NCI-H1930 (cell line): Measurements from ENCODE around the gene GPR158.
"Not testable (repeated sequence)": the region's sequence is repeated elsewhere in the genome, so short reads cannot be mapped to it uniquely, and the experiment has no call there.

Source experiments
- DNase-seq, 2 experiments: peaks; one replicate each; lab custom pipeline; 2025; lab: John Stamatoyannopoulos, UW

The GPR158 gene

DNA sequence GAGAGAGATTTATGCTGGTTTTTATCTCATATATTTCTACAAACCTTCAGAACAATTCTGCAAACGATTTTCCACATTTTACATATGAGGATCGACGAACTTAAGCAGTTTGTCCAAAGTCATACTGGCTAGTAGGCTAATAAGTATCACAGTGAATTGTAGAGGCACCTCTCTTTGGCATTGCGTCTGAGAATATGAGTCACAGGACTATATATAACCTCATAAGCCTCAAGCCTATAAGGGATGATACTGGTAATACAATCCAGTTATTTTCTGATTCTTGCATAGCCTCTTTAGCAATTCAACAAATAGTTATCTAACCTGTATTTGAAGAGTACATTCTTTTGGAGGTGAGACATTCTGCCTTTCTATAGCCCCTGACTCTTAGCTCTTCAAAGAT, 129.8 kb downstream of the GPR158 start:
- no peak for DNase-seq

DNA sequence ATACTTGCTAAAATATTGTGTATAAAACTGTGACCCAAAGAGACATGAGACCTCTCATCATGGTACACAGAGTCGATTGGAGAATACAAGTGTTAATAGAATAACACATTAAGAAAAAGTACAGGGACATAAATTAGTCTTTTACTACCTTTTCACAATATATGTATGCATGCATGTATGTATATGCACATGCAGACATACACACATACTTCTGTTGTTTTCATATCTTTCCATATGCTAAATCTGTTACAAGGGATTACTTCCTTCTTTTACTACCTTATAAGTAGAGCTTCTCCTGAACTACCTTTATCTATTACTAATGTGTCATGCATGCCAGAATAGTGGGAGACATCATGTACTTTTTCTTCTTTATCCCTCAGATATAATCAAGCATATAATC, 131.6 kb downstream of the GPR158 start:
- no peak for DNase-seq

DNA sequence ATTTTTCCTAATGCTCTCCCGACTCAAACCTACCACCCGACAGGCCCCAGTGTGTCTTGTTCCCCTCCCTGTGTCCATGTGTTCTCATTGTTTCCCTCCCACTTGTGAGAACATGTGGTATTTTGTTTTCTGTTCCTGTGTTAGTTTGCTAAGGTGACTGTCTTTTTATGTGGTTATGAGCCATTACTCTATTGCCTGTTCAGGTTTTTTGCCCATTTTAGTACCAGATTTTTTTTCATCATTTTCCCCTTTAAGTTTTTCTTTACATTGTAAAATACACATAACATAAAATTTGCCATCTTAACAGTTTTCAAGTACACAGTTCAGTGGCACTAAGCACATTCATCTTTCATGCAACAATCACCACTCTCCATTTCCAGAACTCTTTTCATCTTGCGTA, 133.5 kb downstream of the GPR158 start:
- DNase-seq: no peak

- DNase-seq: not testable (repeated sequence)
Observed at GRCh38 chr10:25317596-25318211, 142.9 kb downstream of the GPR158 start.

DNA sequence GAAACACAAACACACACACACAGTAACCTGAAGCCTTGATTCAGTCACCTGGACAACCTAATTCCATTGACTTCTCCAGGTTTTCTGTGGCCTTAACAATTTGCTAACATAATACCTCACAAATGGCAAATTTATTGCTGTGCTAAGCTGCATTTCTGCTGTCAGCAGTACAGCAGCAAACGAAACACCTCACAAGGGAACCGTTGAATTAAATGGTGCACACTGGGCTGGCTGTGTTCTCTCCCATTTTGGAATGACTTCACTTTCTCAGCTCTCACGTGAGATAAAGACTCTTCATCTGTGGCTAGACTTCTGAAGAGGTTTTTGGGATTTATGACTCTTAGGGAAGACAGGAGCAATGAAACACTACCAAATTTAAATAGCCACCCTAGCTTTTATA, 152.5 kb downstream of the GPR158 start:
- no peak for DNase-seq

DNA sequence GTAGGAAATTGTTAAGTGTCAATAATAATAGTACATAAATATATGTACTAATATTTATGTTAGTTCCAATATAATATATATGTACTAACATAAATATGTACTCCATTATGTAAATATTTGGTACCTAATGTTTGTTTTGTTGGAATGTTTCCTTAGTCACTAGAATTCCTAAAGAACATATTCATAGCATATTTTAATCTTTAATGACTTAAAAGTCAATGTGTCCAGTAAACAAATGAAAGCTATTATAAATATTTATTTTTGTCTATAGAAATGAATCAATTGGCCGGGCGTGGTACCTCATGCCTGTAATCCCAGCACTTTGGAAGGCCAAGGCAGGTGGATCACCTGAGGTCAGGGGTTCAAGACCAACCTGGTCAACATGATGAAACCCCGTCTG, 153.6 kb downstream of the GPR158 start:
- no peak for DNase-seq

DNA sequence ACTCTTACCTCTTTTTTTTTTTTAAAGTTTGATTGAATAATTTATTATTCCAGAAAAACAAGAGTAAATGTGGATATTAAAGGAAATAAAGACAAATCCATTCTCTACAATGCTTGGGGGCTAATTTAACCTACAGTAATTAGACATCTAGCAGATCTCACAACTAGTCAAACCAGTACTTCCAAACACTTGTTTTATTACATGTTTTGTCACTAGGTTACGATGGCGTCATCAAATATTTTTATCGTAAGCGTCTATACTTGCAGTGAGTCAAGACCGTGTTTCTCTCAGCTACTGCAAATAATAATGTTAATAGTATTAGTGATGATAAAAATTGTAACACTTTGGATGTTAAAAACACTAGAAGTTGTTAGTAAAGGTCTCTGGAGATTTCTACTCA, 154.8 kb downstream of the GPR158 start:
- not testable (repeated sequence) for DNase-seq

DNA sequence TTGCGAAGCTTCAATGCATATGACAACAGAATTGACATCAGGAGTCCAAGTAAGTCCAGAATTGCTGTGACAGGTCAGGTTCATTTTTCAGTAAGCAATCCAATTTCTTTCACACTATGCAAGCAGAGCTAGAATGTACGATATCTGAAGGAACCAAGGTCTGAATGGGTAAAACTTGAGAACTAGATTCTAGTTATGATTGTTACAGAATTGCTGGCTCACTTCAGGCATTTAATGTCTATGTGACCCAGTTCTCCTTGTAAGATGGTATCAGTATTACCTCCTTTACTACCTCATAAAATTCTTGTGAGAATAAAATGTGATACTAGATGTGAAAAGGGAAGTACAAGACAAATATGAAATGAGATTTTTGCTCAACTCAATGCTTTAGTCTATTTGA, 159.6 kb downstream of the GPR158 start:
- DNase-seq: no peak

DNA sequence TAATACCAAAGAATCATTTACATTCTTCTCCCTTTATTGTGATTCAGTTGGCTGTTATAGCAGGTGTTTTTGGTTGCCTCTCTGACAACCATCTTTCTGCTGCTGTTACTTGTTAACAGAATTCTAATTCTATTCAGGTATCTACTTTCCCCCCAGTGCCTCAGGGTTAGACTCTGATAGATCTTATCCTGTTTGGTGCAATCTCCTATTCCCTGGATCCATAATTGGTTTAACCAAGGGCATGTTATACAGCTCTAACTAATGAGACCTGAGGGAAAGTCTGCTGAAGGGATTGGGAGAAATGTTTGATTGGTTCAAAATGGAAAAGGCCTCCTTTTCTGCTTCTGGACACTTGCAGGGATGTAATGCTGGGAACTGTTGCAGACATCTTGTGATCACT, 161.5 kb downstream of the GPR158 start:
- DNase-seq: no peak

GRCh38 chr10:25338271-25338670, 163.5 kb downstream of the GPR158 start:
- DNase-seq: no peak

- DNase-seq: no peak
Observed at GRCh38 chr10:25339966-25340365, 165.2 kb downstream of the GPR158 start.

- DNase-seq: no peak
Observed at GRCh38 chr10:25349520-25349919, 174.7 kb downstream of the GPR158 start.

GRCh38 chr10:25356609-25357008, 181.8 kb downstream of the GPR158 start:
- no peak for DNase-seq

GRCh38 chr10:25357269-25357668, 182.5 kb downstream of the GPR158 start:
- DNase-seq: no peak

- DNase-seq: no peak
Observed at GRCh38 chr10:25382029-25382810, 207.4 kb downstream of the GPR158 start.

- not testable (repeated sequence) for DNase-seq
Observed at GRCh38 chr10:25382901-25383300, 208.1 kb downstream of the GPR158 start.

DNA sequence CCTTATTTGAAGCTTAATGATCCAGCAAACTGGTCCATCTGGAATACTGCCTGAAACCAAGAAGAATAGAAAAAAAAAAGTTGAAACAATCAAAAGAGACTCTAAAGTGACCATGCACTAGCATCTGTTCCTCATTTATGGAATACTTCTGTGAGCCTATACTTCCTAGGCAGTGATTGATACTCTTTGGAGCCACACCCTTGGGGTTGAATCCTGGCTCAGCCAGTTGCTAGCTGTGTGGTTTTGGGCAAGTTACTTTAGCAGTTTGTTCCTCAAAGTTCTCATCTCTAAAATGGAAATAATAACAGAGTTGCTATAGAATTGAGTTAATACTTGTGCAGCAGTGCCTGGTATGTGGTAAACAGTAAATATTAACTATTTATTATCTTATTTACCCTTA, 208.9 kb downstream of the GPR158 start:
- no peak for DNase-seq

- no peak for DNase-seq
Observed at GRCh38 chr10:25384618-25385017, 209.8 kb downstream of the GPR158 start.

- DNase-seq: no peak
Observed at GRCh38 chr10:25388188-25388861, 213.5 kb downstream of the GPR158 start.

GRCh38 chr10:25388862-25389206, 214.0 kb downstream of the GPR158 start:
- DNase-seq: no peak

DNA sequence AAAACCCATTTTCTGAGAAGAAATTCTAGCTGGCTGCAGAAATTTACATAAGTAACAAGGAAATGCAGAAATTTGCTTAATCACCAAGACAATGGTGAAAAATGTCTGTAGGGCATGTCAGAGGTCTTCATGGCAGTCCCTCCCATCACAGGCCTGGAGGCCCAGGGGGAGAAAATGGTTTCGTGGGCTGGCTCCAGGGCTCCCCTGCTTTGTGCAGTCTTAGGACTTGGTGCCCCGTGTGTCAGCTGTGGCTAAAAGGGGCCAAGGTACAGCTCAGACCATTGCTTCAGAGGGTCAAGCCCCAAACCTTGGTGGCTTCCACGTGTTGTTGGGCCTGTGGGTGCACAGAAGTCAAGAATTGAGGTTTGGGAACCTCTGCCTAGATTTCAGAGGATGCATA, 215.9 kb downstream of the GPR158 start:
- no peak for DNase-seq

DNA sequence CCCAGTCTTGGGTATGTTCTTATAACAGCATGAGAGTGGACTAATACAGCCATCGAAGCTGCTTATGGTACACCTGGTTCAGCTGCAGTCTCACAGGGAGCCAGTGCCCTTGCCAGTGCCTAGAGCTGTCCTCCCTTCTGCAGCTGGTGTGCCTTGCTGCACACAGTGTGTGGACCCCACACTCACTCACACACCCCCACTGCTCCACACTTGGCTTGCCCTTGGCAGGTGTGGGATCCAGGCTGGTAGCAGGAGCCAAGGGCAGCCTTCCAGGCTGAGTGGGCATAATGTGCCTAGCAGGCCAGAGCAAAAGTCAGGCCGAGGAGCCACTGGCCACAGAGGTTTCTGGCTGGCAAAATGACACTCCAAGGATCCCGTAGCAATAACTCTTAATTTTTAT, 217.3 kb downstream of the GPR158 start:
- no peak for DNase-seq

DNA sequence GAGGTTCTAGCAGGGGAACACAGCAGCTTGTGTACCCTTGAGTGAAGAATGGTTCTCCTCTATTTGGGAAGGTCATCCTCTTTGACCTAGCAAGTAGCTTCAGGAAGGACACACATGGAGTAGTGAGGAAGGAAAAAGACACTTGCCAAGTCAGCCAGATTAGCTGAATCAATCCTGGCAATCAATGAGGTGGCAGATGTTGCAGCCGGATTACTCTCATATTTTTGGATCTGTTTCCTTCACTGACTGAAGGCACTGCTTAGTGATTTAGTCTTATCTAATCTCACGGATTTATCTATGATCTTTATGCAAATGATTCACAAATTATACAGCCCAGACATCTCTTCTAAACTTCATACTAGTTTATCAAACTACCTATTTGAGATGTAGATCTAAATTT, 218.8 kb downstream of the GPR158 start:
- DNase-seq: no peak
